Left cardiac atrium (tissue), 4 donors: ENCODE results near the gene PLXNA3. TPM values are rescaled to one million over a fixed set of nuclear protein-coding genes. Genes with fewer than 3 reads are reported as not detected.

Source experiments
- ATAC-seq, 2 donors: fragments of 200-7000 bp; cut with Tn5 transposase; one replicate each; pipeline ENCODE4 v1.9.1; 2020; ENCODE audit warnings: mild to moderate bottlenecking in 2 of 2, moderate library complexity in 2 of 2
- DNase-seq: peaks from one replicate; pipeline ENCODE4 v3.0.0-alpha.2; 2020
- intact Hi-C, 2 donors: fragments of 100-400 bp; cut with DNase I; formaldehyde crosslinking; loops; one replicate each; pipeline versions ENCODE4 v1.14.1 to v1.15.1; 2022 to 2023
- microRNA-seq, 2 donors: library from miRNA; unstranded; fragments of <30 nt; microRNA quantifications; one replicate each; pipeline ENCODE4 v1.2.0, GENCODE V29; 2020
- total RNA-seq, 2 donors: library from RNA; stranded (reverse); fragmentation: NEBNext Ultra II Directional; extraction: Animal tissue kit (Norgen Biotek cat#: 25700); gene quantifications; one replicate each; pipeline ENCODE4 v1.2.1, GENCODE V29; 2021
- donor health status: DM: no; HTN: yes; CAD: no.
- donor health status: DM: no; HTN: yes; CAD: no; lungs with severe emphysema.
- donor health status: DM: yes; HTN: yes; CAD: no.
- donor health status: Dilated cardiomyopathy.

PLXNA3 gene
- total RNA-seq, 2 donors from 2014 or later: 24.0 to 28.1 TPM

DNA sequence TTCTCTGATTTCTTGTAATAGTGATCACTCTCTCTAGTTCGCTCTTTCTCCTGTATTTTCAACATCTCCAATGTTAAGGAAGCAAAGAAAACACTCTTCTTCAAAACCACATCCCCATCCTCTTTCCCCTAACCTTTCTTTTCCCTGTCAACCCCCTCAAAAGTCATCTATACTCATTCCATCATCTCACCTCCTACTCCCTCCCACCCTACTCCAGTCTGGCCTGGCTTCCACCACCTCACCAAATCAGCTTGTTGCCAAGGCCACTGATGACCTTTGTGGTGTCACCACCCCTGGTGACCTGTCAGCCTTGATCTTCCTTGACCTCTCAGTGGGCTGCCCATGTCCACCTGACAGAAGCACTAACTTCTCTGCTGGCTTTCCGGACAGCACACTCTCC, 55.6 kb downstream of the PLXNA3 start:
- intact Hi-C loops: no loop called here
- ATAC-seq (no peak), DNase-seq (no peak)

DNA sequence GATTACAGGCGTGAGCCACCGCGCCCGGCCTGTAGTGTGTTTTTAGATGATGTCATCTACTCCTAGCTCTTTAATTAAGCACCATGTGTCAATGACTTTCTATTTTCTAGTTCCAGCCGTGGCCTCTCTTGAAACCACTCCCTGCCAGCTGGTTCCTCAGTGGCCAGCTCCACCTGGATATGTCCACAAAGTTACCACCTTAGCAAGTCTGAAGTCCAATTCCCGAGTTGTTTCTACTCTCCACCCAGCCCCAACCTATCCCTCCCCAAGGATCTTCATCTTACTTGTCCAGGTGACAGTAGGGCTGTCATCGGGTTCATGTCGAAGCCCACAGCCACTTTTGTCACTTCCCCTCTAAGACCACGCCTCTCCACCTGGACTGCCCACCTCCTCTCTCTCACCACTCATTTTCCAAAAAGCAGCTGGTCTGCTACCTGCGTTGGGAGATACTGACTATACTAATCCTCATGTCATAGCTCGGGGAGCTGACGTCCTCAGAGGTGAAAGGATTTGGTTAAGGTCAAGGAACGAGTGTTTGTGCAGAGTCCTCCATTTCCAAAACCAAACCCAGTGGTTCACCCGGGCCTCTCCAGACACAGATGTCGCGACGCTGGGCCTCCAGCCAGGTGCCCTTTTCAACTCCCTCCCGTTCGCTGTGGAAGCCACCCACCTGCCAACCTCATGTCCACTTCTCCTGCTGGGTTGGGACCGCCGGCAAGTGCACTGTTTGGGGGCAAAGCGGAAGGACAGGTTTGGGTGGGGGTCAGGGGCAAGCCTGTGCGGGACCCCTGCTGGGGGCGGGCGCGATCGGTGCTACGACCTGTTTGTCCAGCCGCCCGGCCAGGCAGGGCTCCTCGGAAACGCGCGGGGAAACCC, 57.2 kb downstream of the PLXNA3 start:
- ATAC-seq: peak; percentile 3
- DNase-seq: no peak
- intact Hi-C loops: no loop called here

DNA sequence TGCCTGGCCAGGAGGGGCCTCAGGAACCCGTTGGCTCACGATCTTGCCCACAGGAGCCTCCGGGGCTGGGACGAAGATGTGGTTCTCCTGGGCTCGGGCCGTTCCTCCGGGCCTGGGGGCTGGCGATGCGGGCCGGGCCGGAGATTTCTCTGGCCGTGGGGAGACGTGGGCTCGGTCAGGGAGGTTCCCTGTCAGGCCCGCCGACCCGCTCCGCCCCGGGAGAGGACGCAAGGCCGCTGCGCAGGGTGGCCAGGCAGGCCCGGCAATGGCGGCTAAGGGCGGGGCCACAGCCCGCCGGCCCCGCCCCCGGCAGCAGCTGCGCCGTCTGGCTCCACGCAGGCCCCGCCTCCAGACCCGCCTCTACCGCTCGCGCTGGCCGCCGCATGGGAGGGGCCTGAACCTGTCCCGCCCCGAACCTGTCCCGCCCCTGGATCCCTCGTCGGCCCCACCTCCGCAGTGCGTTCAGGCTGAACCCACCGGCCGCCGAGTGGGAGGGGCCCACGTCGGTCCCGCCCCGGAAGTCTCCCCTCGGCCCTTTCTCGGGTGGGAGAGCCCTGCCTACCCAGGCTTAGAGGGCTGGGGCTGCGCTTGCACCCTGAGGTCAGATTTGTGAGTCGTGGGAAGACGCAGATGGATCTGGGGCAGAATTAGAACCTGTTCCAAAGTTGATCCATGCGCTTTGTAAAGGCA, 58.0 kb downstream of the PLXNA3 start, which contains the start of gene FAM3A:
Gene FAM3A (minus strand): TSS at position 267 of the 690 bp plus-strand sequence. CDS start 460 bp downstream, outside the sequence.
- DNase-seq (peak; percentile 93), ATAC-seq (peak; percentile 97 to 98)
- intact Hi-C loops: no loop called here

DNA sequence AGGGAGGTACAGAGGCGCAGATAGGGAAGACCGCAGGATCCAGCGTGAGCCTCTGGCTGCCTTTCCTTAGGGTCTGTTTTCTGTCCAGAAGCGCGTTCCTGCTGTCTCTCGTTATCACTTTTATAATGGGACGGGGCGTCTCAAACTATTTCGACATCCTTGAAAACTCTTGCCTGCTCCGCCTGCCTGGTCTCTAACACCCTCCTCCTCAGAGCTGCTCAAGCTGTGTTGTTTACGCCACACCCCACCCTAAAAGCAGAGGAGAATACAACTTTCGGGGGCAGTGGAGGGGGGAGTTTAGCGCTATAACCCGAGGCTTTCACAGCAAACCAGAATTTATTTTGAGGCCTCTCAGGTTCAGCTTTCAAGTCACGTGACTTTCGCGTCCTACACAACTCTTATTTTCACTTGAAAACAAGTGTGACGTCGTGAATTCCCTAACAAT, 58.6 kb downstream of the PLXNA3 start:
- intact Hi-C loops: no loop called here
- peak; percentile 50 for ATAC-seq
- no peak for DNase-seq

DNA sequence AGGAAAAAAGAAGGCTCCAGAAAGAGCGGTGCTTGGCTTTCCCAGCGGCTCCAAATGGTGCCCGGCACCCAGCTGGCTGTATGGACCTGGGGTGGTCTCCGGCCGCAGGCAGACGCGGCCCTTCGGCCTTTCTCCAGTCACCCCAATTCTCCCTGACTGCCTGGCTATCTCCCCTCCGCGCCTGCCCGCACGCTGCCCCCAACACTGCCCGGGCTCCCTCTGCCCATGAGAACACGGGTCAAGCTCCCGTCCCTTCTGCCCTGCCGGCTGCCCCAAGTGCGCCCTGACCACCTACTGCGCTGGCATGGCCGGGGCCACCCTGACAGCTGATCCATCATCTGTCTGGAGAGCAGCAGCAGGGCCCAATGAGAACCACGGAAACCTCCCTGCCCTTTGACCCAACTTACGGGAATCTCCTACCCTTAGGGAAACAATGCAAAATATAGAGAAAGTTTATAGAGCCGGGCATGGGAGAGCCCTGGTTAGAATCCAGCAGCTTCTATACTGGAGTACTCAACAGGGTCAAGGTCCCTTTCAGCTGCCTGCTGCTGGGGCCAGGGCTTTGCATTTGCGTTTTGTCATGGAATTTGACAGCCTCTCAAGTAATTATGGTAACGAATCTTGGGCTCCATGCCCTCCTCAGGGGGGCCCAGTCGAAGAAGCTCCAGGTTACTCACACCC, 59.2 kb downstream of the PLXNA3 start:
- peak in 1 of 2 donors; percentile 4 for ATAC-seq
- no peak for DNase-seq
- intact Hi-C loops: no loop called here

DNA sequence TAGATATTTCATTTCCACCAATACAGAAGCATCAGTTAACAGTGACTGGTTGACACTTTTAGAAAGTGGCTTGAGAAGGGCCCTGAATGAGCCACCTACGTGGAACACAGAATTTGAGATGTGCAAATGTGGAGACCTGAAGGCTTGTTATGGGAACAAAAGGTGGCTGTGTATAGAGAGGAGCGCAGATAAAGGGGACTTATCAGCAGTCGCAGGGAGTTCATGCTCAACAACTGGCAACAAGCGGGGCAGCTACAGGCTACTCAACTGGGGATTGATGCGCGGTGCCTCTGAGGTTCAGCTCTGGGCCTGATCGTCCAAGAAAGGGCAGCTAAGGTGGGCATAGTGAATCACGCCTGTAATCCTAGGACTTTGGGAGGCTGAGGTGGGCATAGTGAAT, 61.3 kb downstream of the PLXNA3 start:
- ATAC-seq: no peak
- no peak for DNase-seq
- intact Hi-C loops: no loop called here

DNA sequence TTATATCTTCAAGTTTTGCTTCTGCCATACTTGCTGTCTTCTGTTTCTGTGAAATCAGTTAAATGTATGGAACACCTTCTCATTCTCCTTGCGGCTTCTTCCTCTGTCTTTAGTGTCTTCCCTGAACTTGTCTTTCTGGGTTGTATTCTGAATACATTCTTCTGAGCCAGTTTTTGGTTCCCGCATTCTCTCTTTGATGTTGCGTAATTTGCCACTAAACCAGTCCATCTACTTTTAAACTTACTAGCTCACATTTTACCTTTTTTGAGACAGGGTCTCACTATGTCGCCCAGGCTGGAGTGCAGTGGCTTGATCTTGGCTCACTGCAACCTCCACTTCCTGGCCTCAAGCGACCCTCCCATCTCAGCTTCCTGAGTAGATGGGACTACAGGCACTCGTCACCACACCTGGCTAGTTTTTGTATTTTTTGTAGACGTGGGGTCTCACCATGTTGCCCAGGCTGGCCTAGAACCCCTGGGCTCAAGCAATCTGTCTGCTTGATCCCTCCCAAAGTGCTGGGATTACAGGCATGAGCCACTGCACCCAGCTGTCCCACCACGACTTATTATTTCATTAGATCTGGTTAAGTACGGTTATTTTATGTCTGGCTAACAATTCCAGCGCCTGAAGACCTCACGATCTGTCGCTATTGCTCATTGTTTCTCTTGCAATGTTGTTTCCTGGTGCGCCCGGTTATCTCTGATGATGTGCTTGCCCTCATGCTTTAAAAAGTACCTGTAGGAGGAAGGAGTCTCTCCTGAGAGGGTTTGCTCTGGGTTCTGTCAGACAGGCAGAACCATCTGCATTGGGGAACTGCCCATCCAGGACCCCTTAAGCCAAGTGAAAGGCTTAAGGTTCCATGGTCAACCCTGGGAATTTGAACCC, 67.8 kb downstream of the PLXNA3 start:
- ATAC-seq (no peak), DNase-seq (no peak)
- intact Hi-C loops: no loop called here

DNA sequence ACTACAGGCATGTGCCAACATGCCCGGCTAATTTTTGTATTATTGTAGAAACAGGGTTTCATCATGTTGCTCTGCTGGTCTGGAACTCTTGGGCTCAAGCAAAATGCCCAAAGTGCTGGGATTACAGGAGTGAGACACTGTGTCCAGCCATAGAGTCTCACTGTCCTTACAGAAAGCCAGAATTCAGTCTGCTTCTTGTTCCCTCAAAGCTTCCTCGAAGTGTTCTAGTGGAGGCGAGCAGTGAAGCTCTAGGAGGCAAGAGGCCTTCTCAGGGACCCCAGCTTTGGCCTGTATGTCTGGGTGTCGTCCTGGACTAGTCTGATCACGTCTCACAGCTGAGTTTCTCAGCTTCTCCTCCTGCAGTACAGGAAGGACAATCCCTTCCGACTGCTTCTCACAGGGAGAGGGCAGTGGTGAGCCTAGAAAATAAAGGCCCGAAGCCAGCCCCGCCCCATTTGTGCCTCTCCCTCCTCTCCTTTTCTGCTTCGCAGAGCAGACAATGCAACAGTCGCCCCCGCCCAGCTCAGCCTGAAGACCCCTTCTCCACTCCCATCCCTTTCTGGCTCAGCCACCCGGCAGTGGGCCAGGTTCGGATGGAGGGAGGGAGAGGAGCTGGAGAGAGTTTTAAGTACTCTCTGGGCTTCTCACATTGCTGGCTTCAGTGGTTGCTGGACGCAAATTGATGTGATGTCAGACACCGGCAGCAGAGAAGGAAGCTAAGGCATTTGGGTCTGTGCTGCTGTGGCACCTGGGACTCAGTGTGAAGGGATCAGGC, 69.0 kb downstream of the PLXNA3 start:
- peak; percentile 88 to 90 for ATAC-seq
- peak; percentile 80 for DNase-seq
- intact Hi-C loops: no loop called here

Small RNA genes lying within 50 kb of the gene (microRNA-seq; reads per million reads assigned to microRNA genes)
- 0 to 1.1 reads per million in 2 donors for gene MIR6858

Other genes starting within 250 kb of the PLXNA3 start
- gene OPN1MW2, start 238.5 kb upstream of the PLXNA3 start, total RNA-seq: not detected
- gene OPN1MW3, start 200.7 kb upstream of the PLXNA3 start, total RNA-seq: not detected
- not detected for gene TEX28, start 163.2 kb upstream of the PLXNA3 start, total RNA-seq
- gene TKTL1, start 162.5 kb upstream of the PLXNA3 start, total RNA-seq: 1 to 10 TPM; 4.1 to 7.0 TPM
- gene FLNA, start 83.6 kb upstream of the PLXNA3 start, total RNA-seq: 100 to 1,000 TPM; 406 to 476 TPM
- gene EMD, start 79.0 kb upstream of the PLXNA3 start, total RNA-seq: 10 to 100 TPM; 54.5 to 70.9 TPM
- gene RPL10, start 59.9 kb upstream of the PLXNA3 start, total RNA-seq: 1,000 to 10,000 TPM; 2,090 to 2,230 TPM
- 10 to 100 TPM; 41.9 to 42.8 TPM for gene DNASE1L1, start 49.0 kb upstream of the PLXNA3 start, total RNA-seq
- gene TAFAZZIN, start 46.7 kb upstream of the PLXNA3 start, total RNA-seq: 10 to 100 TPM; 36.6 to 41.2 TPM
- gene ATP6AP1, start 29.6 kb upstream of the PLXNA3 start, total RNA-seq: 10 to 100 TPM; 70.8 to 86.0 TPM
- gene GDI1, start 21.1 kb upstream of the PLXNA3 start, total RNA-seq: 10 to 100 TPM; 76.8 to 98.5 TPM
- 10 to 100 TPM; 48.7 to 58.9 TPM for gene FAM50A, start 14.1 kb upstream of the PLXNA3 start, total RNA-seq
- 10 to 100 TPM; 17.7 TPM for gene LAGE3, start 21.0 kb downstream of the PLXNA3 start, total RNA-seq
- gene UBL4A, start 28.3 kb downstream of the PLXNA3 start, total RNA-seq: 10 to 100 TPM; 44.4 to 48.4 TPM
- 10 to 100 TPM; 15.1 to 18.4 TPM for gene SLC10A3, start 32.3 kb downstream of the PLXNA3 start, total RNA-seq
- 10 to 100 TPM; 44.4 to 51.0 TPM for gene FAM3A, start 58.0 kb downstream of the PLXNA3 start, total RNA-seq
- 10 to 100 TPM; 30.4 to 36.0 TPM for gene G6PD, start 88.6 kb downstream of the PLXNA3 start, total RNA-seq
- gene IKBKG, start 89.3 kb downstream of the PLXNA3 start, total RNA-seq: 10 to 100 TPM; 17.1 to 21.1 TPM
- gene CTAG1A, start 126.9 kb downstream of the PLXNA3 start, total RNA-seq: not detected
- gene CTAG1B, start 161.0 kb downstream of the PLXNA3 start, total RNA-seq: not detected
- not detected for gene CTAG2, start 195.3 kb downstream of the PLXNA3 start, total RNA-seq